Peyer's patch (tissue), 4 donors: ENCODE measurements around the gene ZNF577. TPM values are rescaled to one million over a fixed set of nuclear protein-coding genes. Genes with fewer than 3 reads are reported as not detected.

Source experiments
- DNase-seq, 3 donors: peaks; one replicate each; pipeline ENCODE4 v3.0.0-alpha.2; 2017 to 2019
- H3K27ac ChIP-seq, 4 donors: fragments of 200-600 bp; sonication (generic); one replicate each; pipeline ENCODE4 v1.5.1; 2016 to 2019
- H3K27me3 ChIP-seq, 2 donors: fragments of 200-600 bp; sonication (generic); one replicate each; pipeline ENCODE4 v1.5.1; 2019
- H3K36me3 ChIP-seq, 3 donors: fragments of 200-600 bp; sonication (generic); one replicate each; pipeline ENCODE4 v1.5.1; 2016 to 2019
- H3K4me1 ChIP-seq, 4 donors: fragments of 200-600 bp; sonication (generic); one replicate each; pipeline ENCODE4 v1.5.1; 2016 to 2019
- H3K4me3 ChIP-seq, 4 donors: fragments of 200-600 bp; sonication (generic); 1 replicate in 3 of 4; 2 replicates in 1 of 4; pipeline ENCODE4 v1.5.1; 2016 to 2019; ENCODE audit warnings: mild to moderate bottlenecking in 1 of 4
- H3K9me3 ChIP-seq, 4 donors: fragments of 200-600 bp; sonication (generic); one replicate each; pipeline ENCODE4 v1.5.1; 2016 to 2019; ENCODE audit warnings: mild to moderate bottlenecking in 1 of 4
- CTCF ChIP-seq, 6 experiments: fragments of 450-650 bp in 4 of 6; fragments of 200-600 bp in 2 of 6; sonication (generic) in 1 of 6; IDR thresholded peaks; one replicate each; pipeline ENCODE4 v1.5.1; 2017 to 2019; ENCODE audit warnings: antibody characterized with exemption in 6 of 6, mild to moderate bottlenecking in 3 of 6, moderate library complexity in 1 of 6
- POLR2A ChIP-seq, 2 donors: fragments of 450-650 bp; IDR thresholded peaks; one replicate each; pipeline ENCODE4 v1.5.1; 2017; ENCODE audit warnings: antibody characterized with exemption in 2 of 2, mild to moderate bottlenecking in 2 of 2, moderate library complexity in 2 of 2
- total RNA-seq, 4 donors: library from RNA; depleted of rRNA; stranded (reverse); fragments of >200 nt; gene quantifications; one replicate each; pipeline ENCODE4 v1.1.0, GENCODE V29; 2016

ZNF577 gene
- total RNA-seq, 4 donors from 2014 or later = 10.7 to 66.8 (median 26.1) TPM

- H3K36me3 ChIP-seq = no peaks in the 10 kb centered on the region
- no peak for DNase-seq
- H3K4me1 ChIP-seq = no peaks in the 10 kb centered on the region
- TF ChIP-seq CTCF (IDR thresholded peaks at IDR 0.05) (no peak), POLR2A (IDR thresholded peaks at IDR 0.05) (no peak)
- no peaks in the 10 kb centered on the region for H3K9me3 ChIP-seq
- no peaks in the 10 kb centered on the region for H3K27me3 ChIP-seq
- H3K4me3 ChIP-seq = no peak overlapping the region
- H3K27ac ChIP-seq = no peak overlapping the region
These were observed 65.8 kb downstream of the ZNF577 start for GRCh38 chr19:51821921-51822320.

- no peaks in the 10 kb centered on the region for H3K9me3 ChIP-seq
- no peak overlapping the region for H3K4me3 ChIP-seq
- H3K4me1 ChIP-seq = no peaks in the 10 kb centered on the region
- no peaks in the 10 kb centered on the region for H3K36me3 ChIP-seq
- TF ChIP-seq POLR2A (IDR thresholded peaks at IDR 0.05) (no peak), CTCF (IDR thresholded peaks at IDR 0.05) (no peak)
- DNase-seq = no peak
- H3K27me3 ChIP-seq = no peaks in the 10 kb centered on the region
- H3K27ac ChIP-seq = no peak overlapping the region
These were observed 66.3 kb downstream of the ZNF577 start for GRCh38 chr19:51821456-51821855.

Other genes starting within 250 kb of the ZNF577 start
- gene SIGLEC14, start 241.1 kb downstream of the ZNF577 start, total RNA-seq = 10 to 100 TPM in 1 of 4 donors, under 1 TPM in 1, not detected in 2; 0.95 to 12.4 TPM
- 10 to 100 TPM in 3 of 4 donors, 1 to 10 TPM in 1; 3.0 to 29.7 (median 11.6) TPM for gene SPACA6, start 194.6 kb downstream of the ZNF577 start, total RNA-seq
- under 1 TPM in 1 of 4 donors, not detected in 3; 0.54 TPM for gene HAS1, start 164.0 kb downstream of the ZNF577 start, total RNA-seq
- 1 to 10 TPM; 1.6 to 5.8 (median 2.6) TPM for gene FPR1, start 136.1 kb downstream of the ZNF577 start, total RNA-seq
- gene FPR2, start 126.8 kb downstream of the ZNF577 start, total RNA-seq = 1 to 10 TPM in 1 of 4 donors, not detected in 3; 1.9 TPM
- gene FPR3, start 92.8 kb downstream of the ZNF577 start, total RNA-seq = 1 to 10 TPM in 3 of 4 donors, not detected in 1; 2.3 to 3.3 (median 2.7) TPM
- gene ZNF649, start 17.1 kb upstream of the ZNF577 start, total RNA-seq = 10 to 100 TPM in 1 of 4 donors, 1 to 10 TPM in 3; 3.5 to 12.4 (median 9.4) TPM
- 1 to 10 TPM; 2.4 to 9.8 (median 6.0) TPM for gene ZNF613, start 39.5 kb upstream of the ZNF577 start, total RNA-seq
- 10 to 100 TPM; 10.3 to 48.7 (median 17.8) TPM for gene ZNF350, start 98.9 kb upstream of the ZNF577 start, total RNA-seq
- gene ZNF615, start 120.3 kb upstream of the ZNF577 start, total RNA-seq = 10 to 100 TPM in 3 of 4 donors, 1 to 10 TPM in 1; 6.5 to 14.0 (median 10.0) TPM
- 1 to 10 TPM; 2.5 to 5.1 (median 3.6) TPM for gene ZNF614, start 140.4 kb upstream of the ZNF577 start, total RNA-seq
- 10 to 100 TPM in 3 of 4 donors, 1 to 10 TPM in 1; 5.8 to 19.0 (median 12.0) TPM for gene ZNF432, start 160.9 kb upstream of the ZNF577 start, total RNA-seq
- gene ZNF841, start 207.8 kb upstream of the ZNF577 start, total RNA-seq = 10 to 100 TPM; 18.4 to 56.9 (median 24.5) TPM